GM19467 (cell line): Measurements from ENCODE around the gene BICD2.

ENCODE experiments used
- ATAC-seq: cut with Tn5 transposase; IDR thresholded peaks from one replicate; pipeline ENCODE4 v1.9.1; 2021; ENCODE audit warnings: mild to moderate bottlenecking, moderate library complexity; ENCODE audit not compliant: unreplicated experiment

Gene BICD2

DNA sequence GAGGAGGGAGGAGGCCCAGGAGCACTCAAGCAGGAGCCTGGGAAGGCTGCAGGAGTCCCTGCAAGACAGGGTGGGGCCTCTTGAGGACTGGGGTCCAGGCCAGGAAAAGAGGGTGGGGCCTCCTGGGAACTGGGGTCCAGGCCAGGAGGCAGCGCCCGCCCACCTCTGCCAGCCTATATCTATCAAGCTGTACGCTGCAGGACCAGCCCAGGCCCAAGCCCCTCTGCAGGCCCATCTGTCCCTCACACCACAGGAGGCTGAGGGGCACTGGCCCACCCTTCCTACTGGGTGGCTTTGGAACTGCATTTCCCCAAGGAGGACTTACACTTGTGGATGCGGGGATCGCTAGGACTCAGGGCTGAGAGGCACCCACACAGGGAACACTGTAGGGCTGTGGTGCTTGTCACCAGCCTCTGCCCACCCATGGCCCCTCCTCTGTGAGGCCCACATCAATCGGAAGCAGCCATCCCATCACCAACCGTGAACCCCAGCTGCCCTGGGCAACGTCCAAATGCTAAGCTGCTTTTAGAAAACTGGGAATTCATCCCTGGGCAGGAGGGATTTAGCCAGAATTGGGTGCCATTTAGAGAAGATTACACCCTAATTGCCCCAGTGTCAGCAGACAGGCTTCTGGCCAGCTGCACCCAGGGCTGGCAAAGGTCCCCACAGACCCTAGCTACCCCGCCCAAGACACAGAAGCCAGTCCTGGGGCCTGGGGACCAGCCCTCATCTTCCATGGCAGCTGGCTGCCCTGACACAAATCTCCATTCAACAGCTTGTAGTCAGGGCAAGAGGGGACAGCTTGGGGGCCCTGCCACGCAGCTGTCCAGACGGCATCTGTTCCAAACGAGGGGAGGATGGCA is 15.3 kb downstream of the BICD2 start:
- ATAC-seq, result no peak

DNA sequence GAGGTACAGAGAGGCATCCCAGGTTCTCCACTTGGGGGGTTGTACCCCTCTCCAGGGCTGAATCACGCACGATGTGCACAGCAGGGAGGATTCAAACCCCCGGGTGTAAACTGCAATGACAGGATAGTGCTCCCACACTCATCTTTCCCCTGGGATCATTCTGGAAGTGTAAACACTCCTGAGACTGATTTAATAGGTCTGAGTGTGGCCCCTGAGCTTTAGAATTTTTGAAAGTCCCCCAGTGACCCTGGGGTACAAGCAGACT is 16.5 kb downstream of the BICD2 start:
- ATAC-seq, result no peak

DNA sequence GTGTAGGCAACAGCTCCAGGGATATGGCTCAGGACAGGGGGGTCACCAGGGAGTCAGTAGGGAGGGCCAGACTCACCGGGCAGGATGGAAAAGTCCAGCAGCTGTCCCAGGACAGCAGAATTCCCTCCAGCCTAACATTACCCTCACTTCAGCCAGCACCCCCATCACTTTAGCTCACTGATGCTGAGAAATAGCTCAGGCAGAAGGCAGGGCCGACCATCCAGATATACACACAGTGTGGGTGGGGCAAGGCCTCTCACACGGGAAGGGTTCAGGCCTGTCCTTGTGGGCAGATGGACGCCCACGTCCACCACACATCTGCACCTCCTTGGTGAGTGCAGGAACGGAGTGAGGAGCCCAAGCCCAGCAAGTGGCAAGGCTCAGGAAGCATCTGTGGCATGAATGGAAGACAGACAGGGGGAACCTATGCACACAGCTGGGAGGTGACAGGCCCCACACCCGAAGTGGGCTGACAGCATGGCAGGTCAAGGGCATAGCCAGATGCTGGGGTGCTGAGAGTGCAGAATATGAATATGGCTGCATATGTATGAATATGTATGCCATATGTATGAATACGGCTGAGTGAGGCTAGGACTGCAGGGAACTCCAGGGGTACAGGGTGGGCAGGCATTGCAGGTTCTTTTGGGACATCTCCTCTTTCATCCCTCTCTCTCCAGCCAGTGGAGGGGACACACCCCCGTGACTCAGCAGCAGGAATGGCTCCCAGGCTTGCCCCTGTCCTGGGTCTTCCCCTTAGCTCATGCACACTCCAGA is 17.0 kb downstream of the BICD2 start:
- ATAC-seq, result no peak

DNA sequence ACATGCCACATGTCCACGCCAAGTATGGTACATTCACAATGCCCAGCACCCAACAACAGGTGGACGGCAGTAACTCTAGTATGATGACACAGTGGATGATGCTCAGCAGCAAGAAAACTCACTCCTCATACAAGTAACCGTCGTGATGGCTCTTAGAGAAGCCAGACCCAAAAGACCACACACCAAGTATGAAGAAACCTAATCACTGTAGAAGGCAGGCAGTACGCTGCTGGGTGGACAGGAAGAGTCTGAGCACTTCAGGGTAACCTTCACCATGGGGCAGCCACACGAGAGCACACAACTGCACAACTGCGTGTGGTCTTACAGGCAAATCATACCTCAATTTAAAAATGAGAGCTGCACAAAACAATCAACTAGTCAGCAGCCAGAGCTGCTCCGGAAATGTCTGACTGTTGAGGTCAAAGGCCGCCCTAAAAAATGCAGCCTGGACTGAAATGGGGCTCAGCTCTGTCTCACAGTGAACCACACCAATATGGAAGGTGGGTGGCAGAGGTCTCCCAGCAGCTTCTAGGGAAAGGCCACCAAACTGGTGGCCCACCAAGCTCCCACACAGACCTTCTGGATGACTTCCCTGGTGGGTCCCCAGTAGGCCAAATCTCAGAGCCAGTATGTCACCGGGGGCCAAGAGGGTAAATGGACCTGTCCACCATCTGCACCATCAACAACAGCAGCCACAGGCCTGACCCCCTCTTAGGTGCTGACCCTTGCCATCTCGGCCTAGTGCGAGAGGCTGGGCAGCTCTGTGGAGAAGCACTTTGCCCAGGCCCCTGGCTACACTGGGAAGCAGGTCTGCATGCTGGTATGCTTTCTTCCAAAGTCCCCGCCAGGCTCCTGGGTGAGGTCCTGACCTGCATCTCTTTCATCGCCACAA is 17.8 kb downstream of the BICD2 start:
- no peak for ATAC-seq

DNA sequence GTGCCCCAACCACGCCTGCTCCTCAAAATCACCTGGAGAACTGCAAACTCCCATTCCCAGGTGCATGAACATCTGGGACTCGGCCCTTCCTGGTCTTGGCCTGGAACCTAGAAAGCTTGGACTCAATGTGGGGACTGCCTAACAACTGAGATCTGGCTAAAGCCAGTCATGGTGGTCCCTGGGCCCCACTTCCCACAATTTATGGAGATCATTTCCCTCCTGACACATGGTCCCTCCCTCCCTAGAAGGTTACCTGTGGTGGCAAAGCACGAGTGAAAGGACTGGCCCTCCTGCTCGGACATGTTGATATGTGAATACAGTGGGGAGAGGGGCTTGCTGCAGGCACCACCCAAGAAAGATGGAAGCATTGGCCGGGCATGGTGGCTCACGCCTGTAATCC is 18.8 kb downstream of the BICD2 start:
- no peak for ATAC-seq

DNA sequence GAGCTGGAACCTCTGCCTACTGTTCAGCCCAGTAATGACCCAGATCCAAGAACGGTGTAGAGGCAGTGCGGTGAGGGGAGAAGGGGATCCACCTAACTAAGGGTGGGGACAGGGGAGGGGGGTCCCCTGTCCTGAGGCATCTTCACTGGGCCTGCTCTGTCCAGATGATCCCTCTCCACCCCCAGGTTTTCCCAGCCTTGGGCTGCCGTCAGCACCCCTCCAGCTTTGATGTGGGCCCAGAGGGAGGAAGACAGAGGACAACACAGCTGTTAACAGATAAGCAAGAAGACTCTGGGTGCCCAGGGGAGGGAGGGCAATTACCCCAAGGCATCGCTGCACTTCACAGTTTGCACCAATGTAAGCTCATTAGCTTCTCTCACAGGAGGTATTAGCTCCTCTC is 19.3 kb downstream of the BICD2 start:
- ATAC-seq, result no peak

DNA sequence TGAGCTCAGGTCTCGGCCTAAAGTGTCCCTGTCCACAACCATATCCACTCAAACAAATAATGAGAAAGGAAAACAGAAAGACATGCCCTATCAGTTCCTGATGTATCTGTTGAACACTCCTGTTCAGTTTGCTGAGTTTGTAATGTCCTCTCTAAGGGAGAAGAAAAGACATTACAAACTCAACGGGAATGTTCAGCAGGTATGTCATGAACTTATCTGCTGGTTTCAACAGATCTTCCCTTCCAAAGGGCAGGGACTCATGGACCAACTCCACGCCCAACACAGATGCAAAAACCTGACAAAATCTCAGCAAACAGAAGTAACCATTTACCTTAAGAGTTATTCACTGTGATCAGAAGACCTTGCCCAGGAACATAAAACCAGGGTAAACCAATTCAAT is 23.7 kb downstream of the BICD2 start:
- ATAC-seq, result no peak

DNA sequence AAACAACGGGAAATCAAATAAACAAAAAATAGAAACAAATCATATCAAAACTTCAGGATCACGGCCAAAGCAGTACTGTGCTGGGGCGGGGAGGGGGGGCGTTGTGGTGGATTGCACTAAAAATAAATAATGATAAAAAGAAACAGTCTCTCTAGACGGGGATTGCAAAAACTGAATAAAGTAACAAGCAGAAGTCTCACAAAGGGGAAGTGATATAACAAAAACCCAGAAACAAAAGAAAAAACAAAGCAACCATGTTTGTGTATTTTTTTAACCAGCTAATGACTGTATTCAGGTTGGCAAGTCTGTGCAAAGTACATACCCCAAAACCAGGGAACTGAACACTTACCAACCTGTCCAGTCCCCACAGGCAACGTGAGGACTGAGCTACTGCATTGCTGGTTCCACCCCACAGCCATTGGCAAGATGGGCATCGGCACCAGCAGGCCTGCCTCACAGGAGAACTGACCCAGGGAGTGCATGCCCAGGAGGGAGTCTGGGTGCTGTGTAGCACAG is 24.1 kb downstream of the BICD2 start:
- no peak for ATAC-seq

DNA sequence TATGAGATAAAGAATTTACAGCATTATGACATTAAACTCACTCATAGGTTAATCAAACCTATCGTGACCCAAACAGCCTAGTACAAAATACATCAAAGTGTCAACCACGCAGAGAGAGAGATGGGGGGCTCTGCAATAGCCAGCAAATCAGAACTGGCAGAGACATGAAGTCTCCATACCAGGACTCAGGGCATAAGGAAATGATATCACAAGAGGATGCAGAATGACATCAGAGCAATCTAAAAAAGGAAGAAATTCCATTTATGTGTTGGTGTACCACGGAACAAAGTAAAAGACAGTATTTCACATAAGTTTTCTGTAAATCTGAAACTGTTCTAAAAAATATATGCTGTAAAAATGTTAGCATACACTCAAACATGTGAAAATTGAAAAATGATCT is 24.6 kb downstream of the BICD2 start:
- no peak for ATAC-seq

DNA sequence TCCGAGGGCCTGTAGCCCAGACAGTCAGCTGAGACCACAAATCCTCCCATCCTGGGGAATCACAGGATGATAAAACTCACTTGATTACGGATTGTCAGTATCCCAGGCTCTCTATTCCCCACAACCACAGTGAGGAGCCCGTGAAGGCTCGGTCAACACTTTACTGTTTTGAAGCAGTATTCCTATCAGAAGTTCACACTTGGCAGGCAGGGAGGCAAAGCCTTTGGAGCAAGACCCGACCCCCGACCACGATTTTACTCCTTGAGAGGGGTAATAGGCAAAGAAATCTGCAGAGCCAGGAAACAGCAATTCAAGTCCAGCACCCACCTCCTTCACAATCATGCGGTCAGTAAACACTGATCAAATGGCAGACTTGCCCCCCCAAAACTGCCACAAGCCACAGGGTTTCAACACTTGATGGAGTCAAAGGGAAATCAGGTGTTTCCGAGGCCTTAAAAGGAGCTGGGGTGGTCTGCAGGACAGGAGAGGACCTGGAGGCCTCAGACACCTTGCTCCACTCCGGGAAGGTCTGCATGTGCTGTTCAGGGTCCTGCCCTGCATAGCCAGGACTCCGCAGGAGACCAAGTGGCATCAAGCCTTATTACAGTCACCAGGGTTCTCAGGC is 25.2 kb downstream of the BICD2 start:
- ATAC-seq, result no peak

DNA sequence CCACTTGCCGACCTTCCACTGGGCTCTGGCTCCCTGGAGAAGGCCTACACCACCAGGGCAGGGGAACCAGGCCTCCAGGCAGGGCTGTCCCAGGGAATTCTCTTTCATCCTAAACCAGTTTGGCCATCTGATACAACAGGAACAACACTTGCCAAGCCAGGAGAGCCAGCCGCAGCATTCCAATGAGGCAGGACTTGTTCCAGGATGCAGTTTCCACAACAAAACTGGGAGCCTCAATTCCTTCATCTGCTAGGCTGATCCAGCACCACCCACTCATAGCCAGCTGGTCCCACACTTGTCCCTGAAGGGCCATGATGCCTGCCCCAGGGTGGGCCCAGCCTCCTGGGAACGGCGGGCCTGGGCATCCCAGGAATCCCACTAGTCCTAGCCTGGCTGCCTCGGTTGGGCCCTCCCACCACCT is 26.0 kb downstream of the BICD2 start:
- ATAC-seq, result no peak

DNA sequence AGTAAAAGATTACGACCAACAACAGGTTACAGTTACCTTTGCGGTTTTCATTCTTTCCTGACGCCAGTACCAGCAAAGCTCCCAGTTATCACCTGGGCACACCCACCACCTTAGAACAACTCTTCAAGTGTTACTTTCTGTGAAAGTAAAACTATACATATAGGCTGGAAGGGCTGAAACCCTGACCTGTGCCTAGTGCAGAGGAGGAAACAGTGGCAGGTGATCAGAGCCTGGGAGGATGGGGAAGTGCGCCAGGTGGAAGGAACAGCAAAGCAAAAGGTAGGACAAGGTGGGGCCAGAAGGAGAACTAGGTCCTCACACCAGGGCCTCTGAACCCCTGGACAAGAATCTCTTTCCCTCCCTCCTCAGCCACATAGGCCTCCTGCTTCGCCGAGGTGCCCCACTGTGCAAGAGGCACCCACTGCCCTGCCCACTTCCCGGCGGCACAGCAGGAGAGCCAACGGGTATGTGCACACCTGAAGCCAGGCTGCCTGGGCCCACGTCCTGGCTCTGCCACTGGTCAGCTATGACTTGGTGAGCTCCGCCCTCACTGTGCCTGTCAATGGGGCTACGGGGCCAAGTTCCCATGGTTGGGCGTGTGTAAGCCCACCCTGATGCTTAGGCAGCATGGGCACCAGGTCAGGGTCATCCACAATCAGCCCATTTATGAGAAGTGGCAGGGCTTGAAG is 26.9 kb downstream of the BICD2 start:
- no peak for ATAC-seq

DNA sequence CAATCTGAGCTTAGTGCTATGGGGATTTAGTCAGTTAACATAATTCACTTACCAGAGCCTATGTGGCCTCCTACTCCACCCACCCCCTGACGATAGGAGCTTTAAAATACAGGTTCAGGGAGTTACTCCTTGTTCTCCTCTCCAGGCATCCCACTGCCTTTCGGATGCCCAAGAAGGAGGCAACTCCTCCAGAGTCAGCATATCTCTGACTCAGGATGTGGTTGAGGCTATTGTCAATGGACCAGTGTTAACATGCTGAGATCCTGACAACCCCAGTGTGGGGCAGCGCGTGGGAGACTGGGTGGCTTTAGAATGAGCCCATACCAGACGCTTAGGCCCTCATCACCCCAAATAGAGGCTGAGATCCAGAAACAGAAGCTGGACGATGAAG is 27.4 kb downstream of the BICD2 start:
- no peak for ATAC-seq

DNA sequence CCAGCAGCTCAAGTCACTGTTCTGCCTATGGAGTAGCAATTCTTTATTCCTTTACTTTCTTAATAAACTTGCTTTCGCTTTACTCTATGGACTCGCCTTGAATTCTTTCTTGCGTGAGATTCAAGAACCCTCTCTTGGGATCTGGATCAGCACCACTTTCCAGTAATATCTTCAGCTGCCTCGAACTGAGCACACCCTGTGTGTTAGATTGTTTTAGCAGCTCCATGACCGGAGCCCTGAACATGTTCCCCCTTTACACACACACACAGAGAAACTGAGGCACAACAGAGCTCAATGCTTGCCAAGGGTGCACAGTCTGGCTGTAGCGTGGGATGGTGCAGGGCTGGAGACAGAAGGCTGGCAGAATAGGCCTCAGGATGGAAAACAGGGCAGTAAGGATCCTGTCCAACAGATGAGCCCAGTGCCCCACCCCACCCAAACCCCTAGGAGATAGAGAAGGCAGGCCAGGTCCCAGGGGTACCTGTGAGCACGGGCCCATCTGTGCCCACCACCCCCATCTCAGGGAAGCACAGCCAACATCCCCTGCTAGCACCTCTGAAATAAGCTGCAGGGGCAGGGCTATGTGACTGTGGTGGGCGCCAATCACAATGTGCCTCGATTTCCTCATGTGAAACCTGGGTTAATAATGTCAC is 27.9 kb downstream of the BICD2 start:
- ATAC-seq, result no peak

DNA sequence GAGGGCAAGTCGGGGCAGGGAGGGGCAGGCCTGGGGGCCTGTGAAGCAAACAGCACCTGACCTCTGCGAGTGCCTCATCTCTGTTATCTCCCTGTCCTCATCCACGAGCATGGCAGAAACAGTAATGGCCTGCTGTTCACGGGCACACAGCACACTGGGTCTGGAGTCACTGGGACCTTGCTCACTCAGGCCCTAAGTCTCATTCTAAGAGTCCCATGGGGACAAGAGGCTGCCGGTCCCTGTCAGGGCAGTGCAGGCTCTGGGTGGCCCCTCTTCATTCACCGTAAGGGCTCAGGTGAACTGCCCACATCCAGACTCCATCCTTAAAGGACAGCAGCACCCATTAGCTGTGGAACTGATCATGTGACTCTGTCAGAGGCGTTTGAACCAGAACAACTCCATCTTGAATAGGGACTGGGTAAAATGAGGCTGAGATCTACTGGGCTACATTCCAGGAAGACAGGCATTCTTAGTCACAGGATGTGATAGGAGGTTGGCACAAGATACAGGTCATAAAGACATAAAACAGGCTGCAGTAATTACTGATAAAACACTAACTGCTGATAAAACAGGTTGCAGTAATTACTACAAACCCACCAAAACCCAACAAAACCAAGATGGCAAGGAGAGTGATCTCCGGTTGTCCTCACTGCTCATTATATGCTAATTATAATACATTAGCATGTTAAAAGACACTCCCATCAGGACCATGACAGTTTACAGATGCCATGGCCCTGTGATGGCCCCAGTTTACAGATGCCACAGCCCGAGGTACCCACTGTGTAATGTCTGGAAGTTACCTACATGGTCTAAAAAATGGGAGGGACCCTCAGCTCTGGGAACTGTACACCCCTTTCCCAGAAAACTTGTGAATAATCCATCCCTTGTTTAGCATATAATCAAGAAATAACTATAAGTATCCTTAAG is 28.7 kb downstream of the BICD2 start:
- ATAC-seq, result no peak

DNA sequence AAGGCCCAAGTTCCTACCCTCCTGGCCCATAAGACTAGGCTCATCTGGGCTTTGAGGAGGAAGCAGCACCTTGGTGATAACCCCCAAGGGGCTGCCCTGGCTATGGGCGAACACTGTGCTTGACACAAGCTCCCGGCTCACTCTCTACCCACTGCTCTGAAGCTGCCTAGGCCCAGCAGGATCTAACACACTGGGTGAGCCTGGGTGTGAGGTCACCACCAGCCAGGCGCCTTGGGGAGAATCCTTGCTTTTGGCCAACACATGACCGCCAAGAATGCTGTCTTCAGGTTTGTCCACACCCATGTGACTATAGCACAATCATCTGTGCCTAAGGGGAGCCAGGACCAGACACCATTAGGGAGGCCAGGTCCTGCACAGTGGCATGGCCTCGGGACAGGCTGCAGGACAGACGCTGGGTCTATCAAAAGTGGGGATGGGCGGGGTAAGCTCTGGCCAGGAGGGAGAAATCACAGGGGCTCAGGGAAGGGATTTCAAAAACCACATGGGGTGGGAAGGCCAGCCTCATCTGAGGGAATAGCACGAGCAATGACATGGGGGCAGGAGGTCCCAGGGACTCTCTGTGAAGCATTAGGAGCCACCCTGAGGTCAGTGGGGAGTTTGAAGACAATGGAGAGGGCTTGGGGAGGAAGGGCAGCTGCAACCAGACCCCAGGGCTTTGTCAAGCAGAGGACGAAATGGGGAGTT is 29.6 kb downstream of the BICD2 start:
- no peak for ATAC-seq

DNA sequence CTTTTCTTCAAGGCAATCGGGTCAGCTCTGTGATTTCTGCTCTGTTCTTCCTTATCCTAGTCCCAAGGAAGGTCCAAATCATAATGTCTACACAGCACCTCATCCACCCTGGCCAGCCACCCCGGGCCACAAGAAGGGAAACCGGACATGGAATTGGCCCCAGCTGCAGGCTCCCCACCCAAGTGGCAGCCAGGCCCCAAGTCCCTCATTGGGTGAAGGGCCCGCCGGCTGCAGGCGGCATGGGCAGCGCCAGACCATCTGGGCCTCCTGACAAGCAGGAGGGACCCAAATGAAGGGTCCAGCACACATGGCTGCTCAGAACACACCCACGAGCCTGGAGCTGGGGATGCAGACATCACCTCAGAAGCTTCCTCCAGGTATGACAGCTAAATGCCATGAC is 33.7 kb downstream of the BICD2 start:
- no peak for ATAC-seq

DNA sequence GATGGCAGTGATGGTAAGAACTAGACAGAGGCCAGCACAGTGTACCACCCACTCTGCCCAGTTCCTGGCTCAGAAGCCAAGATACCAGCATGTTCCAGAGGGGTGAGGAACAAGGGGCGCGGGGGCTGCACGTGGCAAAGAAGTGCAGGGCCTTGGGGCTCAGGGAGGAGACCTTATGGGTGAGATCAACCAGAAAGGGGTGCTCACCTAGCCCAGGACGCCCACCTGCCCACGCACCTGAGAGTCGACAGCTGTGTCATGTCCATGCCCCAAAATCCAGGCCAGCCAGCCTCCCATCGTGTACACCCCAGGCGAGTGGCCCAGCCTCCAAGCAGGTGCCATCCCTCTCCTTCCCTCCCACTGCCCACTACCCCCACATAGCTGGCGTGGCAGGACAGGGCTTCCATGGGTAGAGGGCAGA is 34.9 kb downstream of the BICD2 start:
- no peak for ATAC-seq
